CD4-positive, alpha-beta T cell treated with Interferon alpha-2 for 1 hour (primary cell): ENCODE measurements around the gene SPATA33.
A peak's percentile ranks its signal among the peaks of the same experiment; 100 is the strongest.

Experiments used
- DNase-seq, 2 donors: peaks; one replicate each; pipeline ENCODE4 v3.0.0-alpha.2; 2020 to 2022

SPATA33 gene

DNA sequence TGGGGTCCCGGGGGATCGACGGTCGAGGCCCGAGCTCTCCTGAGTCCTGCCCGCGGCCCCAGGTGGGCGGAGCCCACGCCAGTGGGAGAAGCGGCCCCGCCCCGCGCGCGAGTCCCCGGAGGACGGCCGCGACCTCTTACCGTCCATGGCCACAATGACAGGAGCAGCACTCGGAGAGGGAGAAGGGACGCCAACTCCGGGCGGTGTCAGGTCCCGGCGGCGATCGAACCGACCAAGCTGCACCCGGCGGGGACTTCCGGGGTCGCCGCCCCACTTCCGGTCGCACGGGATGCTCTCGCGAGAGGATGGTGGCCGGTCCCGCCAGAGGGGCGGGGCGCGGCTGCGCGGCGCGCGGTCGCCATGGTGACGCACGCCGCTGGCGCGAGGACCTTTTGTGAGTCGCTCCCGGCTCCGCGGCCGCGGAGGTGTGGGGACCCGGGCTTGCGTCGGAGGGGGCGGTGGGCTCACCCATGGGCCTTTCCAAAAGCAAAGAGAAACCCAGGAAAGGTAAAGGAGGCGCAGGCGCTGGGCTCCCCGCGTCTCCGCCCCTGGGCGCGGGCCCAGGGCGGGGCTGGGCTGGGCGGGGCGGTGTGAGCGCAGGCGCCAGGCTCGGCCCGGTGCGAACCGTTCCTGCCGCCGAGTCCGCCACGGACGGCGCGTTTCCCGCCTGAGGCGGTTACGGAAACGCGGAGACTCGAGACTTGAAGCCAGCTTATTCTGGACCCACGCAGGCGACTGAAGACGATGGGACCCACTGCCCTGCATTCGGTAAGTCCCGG, at the start of gene SPATA33, which contains the start of gene CHMP1A:
Gene SPATA33 (plus strand): TSS at position 395 of the 779 bp plus-strand sequence. CDS start 76 bp downstream, at position 471.
Gene CHMP1A (minus strand): TSS at position 267 of the 779 bp plus-strand sequence. CDS start 120 bp downstream, at position 147.
- peak; percentile 89 to 93 for DNase-seq

DNA sequence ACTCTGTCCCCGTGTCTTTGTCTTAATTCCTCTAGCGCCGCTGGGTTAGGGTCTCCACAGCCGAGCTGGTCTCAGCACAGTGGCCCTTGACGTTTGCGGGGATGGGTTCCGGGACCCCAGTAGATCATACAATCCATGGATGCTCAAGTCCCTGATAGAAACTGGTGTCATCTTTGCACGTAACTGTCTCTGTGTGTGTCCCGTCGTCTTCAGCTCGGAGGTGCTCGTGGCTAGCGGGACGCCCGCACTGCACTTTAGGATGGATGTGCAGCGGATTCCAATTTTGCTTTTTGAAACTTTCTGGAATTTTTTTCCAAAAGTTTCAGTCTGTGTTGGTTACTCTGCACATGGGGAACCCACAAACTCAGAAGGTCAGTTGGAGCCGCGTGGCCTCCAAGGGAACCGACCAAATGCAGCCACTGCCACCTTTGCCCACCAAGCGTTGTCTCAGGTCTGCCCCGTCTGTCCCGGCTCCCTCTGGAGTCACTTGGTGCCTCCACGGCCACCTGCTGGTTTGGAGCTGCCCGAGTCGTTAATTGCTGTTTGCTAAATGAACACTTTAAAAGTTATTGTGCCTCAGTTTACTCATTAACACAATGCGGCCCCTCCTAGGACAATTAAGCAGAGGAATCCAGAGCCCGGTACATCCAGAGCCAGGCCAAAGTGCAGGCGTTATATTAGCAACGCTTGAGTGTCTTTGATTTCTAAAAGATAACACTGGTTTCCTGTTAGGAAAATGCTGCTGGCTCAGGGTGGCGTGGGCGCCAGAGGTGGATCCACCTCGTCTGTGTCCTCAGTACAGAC, 49.5 kb upstream of the SPATA33 start:
- no peak for DNase-seq

DNA sequence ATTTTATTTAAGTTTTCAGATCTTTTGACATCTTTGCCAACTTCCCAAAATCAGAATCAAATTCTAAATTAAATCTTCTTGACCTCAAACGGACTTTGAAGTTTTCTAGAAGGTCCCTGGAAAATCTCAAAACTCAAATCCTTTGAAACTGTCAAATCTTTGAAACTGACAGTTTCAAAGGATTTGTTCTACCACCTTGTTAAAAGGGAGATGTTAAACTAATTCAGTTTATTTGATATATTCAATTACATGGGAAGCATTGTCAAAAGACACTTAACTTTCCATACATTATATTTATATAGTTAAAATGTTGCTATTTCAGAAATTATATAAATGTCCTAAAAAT, 47.6 kb upstream of the SPATA33 start:
- DNase-seq = no peak

DNA sequence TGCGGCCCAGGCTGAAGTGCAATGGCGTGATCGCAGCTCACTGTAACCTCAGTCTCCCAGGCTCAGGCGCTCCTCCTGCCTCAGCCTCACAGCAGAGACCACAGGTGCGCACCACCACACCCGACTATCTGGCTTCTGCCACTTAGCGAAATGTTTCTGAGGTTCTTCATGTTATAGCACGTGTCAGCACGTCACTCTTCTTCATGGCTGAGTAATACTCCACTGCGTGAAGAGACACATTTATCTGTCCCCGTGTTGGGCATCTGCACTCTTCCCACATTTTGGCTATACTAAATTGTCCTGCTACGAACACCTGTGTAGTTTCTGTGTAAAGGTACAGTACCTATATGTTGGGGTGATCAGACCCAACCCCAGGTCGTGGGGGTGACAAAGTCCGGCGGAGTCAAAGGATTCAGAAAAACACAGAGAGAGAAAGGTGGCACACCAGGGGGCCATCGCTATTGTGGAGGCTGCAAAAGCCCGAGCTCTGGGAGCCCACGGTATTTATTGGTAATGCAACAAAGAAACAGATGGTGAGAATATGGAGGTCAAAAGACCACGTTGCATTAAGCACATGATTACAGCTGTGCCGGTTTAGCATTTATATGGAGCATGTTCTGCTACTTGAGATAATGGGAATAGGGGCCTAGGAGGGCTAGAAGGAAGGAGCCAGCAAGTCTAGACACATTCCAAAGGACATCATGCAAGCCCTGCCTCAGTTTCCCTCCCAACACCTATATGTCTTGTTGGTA, 45.0 kb upstream of the SPATA33 start:
- no peak for DNase-seq

DNA sequence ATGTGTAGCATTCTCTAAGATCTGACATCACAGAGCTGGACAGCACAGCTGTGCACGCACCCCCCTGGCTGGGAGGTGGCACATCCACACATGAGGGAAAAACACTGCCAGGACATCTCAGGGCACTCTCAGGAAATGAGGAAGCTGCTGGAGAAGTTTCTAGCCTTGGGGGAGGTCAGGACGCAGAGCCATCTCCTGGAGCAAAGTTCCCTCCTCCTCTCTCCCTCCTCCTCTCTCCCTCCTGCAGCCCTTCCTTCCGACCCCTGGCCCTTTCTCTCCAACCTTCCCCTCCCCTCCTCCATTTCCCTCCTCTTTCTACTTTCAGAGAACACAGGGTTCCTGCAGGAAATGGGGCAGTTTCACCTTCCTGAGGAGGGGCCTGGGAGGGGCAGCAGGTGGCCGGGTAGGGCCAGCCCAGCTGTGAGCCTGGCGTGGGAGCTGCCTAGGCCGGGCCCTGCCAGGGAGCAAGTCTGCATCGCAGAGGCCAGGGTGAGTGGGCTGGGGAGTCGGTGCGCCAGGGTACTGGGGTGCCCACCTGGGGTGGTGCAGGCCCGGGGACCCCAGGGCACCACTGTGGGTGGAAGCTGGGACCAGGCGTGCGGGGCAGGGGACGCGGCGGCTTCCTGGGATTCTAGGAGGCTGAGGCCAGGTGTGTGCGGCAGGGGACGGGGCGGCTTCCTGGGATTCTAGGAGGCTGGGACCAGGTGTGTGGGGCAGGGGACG, 44.2 kb upstream of the SPATA33 start, which contains the start of gene DPEP1:
Gene DPEP1 (plus strand): TSS at position 412 of the 723 bp plus-strand sequence. CDS start 16,769 bp downstream, outside the sequence.
- no peak for DNase-seq

DNA sequence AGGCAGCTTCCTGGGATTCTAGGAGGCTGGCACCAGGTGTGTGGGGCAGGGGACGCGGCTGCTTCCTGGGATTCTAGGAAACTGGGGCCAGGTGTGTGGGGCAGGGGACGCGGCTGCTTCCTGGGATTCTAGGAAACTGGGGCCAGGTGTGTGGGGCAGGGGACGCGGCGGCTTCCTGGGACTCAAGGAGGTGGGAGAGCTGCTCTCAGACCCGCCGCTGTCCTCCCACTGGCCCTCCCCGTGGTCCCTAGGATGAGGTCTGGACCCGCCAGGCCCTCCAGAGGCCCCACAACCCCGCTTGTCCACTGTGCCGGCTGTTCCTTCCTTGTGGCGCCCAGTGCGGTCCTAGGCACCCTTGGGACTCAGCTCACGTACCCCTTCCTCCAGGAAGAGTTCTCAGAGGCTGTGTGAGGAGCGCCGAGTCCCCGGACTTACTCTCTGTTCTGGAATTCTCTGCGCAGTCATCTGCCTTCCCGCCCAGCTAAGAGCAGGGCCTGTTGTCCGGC, 43.6 kb upstream of the SPATA33 start:
- DNase-seq = no peak

DNA sequence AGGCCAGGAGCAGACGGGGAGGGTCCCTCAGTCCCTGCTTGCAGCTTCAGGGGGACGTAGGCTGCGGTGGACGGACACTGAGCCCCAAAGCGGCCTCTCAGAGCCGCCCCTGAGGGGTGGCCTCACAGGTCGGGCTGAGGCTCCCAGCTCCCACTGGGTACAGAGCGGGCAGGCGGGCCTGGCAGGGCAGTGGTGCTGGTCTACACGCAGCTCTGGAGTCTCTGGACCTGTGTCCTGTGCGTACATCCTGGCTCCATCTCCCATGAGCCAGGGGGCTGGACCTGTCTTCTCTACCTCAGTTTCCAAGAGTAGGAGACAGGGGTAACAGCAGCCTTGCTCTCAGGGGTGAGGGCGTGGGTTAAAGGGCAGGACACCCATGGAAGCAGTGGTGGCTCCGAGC, 42.5 kb upstream of the SPATA33 start:
- DNase-seq = no peak

DNA sequence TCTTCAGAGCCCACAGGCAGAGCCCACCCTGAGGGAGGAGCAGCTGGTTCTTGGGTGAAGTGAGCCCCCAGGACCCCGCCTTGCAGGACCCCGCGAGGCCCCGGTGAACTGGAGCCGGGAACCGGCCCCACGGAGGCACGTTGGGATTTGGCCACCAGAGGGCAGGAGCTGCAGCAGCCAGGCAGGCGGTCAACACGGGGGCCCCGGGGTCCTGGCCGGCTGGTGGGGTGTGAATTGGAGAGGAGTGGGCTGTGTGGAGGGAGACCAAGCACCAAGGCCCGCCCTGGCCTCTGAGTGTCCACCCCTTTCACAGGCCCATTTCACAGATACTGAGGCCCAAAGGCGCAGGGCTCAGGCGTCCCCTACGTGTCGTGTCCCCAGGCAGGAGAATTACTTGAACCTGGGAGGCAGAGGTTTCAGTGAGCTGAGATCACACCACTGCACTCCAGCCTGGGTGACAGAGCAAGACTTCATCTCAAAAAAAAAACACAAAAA, 42.0 kb upstream of the SPATA33 start:
- DNase-seq = peak in 1 of 2 donors; percentile 47

DNA sequence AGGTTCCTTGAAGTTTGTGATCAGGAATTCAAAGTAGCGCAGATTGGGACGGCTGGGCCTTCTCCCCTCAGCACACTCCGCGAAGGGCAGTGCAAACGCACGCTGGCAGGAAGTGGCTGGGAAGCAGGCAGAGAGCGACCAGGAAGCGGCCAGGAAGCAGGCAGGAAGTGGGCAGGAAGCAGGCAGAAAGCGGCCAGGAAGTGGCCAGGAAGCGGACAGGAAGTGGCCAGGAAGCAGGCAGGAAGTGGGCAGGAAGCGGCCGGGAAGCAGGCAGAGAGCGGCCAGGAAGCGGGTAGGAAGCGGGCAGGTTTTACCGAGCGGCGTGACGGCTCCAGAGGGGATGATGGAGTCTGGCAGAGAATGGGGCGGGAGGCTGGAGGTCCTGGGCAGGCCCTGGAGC, 41.0 kb upstream of the SPATA33 start:
- DNase-seq = peak; percentile 13 to 55

DNA sequence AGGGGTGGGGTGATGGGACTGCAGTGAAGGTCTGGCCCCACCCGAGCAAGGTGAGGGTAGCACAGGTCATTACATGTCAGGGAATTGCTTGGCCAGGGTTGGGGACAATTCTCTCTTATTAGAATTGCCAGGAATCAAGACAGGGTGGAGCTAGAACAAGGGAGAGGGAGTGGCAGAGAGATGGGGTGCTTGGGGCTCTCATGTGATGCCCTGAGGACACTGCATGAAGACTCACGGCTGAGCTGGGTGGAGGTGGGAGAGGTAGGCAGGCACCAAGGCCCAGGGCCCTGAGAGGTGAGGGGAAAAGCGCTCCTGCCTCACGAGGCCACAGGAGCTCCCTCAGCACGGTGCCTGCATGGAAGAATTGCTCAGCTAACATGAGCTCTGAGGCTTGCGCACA, 40.6 kb upstream of the SPATA33 start:
- DNase-seq = no peak

DNA sequence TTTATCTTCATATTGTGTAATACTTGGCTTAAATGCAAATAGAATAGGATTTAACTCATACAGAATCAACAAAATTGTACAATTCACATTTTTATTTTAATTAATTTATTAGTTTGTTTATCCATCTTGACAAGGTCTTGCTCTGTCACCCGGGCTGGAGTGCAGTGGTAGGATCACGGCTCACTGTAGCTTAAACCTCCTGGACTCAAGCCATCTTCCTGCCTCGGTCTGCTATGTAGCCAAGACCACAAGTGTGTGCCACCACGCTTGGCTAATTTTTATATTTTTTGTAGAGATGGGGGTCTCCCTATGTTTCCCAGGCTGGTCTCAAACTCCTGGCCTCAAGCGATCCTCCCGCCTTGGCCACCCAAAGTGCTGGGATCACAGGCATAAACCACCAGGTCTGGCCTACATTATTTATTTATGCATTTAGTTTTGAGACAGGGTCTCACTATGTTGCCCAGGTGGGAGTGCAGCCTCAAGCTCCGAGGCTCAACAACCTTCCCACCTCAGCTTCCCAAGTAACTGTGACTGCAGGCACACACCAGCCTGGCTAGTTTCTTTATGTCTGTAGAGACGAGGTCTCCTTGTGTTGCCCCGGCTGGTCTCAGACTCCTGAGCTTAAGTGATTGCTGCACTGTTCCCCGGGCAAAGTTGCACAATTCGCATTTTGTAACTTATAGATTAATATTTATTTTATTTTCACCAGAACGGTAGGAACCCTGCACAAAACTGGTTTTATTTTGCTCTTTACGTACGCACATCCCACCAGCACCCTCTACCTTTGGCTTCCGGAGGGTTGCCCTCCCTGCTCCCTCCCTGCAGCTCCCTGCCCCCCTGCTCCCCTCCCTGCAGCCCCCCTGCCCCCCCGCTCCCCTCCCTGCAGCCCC, 39.3 kb upstream of the SPATA33 start:
- DNase-seq = no peak

DNA sequence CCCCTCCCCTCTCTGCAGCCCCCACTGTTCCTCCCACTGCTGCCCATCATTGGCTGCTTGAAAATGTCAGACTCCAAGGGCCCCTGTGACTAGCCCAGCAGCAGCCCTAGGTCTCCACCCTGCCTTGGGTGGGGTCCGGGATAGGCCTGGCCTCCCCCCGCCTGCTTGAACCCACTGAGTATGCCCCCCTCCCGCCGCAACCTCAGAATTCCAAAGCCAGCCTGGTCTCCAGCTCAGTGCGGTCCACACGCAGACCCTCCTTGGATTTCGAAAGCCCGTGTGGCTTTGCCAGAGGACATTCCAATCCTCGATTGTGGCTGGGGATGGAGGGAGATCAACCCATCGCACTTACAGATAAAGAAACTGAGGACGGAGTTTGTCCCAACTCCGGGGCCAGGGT, 37.8 kb upstream of the SPATA33 start:
- DNase-seq = no peak

DNA sequence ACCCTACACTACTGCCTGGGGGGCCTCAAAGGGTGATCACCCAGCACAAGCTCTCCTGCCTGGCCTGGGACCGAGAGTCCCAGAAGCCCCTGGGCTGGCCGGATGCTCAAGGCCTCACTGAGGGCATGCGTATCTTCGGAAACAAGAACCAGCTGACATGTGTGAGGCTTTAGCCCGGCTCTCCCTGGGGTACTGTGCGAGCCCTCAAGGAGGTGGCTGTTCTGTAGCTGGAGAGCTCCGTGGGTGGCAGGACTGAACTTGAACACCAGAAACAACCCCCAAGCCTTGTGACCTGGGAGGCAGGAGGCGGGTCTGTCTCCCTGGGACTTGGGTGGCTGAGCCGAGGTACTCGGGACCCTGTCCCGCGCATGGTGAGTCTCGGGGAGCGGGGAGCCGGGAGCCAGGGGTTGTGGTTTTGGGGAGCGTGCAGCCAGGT, 37.2 kb upstream of the SPATA33 start:
- DNase-seq = no peak

DNA sequence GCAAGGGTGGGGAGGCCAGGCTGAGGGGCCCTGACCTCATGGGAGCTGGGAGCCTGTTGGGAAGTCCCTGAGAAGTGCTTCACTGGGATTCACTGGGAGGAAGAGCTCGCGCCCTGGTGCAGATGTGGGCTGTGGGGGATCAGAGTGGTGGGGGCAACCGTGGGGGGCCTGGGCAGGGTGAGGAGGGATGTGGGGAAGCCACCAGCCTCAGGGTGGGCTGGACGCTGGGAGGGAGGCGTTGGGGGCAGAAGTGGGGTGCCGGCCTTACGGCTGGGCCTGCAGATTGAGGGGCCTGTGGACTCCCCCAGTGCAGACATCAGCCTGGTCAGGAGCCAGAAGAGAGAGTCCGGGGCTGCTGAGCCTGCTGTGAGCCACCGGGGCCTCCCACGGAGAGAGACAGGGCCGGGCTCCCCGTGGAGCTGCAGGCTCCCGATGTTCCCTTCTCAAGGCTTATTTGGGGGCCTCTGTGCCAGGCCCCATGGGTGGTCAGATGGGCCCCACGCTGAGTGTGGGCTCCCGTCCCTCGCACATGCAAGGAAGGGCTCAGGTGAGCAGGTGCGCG, 36.4 kb upstream of the SPATA33 start:
- no peak for DNase-seq

DNA sequence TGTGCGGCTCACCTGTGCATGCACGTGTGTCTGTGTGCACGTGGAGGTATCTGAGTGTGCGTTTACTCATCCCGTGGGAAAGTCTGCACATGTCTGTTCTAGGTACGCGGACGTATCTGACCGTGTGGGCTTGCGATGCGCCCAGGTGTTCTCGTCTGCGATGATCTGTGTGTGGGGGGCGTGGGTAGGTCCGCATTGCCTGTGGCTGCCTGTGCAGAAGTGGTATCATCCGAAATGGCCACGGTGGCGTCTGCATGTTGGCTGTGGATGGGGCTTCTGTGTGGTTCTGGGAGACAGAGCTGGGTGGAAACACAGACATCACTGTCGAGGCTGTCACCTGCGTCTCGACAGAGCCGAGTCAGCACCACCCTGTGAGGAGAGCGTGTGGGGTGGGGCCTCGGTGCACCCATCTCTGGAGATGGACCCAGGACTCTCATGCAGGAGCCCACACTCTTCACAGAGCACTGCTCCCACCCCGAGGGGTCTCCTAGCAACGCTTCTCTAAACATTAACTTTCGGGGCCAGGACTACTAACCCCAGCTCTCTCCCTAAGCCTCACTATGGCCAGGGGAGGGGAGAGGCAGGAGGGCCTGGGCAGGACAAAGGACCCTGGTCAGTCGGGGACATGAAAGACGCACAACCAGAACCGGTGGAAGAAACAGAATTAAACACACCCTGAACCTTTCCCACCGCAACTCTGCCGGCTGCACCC, 35.8 kb upstream of the SPATA33 start:
- no peak for DNase-seq

DNA sequence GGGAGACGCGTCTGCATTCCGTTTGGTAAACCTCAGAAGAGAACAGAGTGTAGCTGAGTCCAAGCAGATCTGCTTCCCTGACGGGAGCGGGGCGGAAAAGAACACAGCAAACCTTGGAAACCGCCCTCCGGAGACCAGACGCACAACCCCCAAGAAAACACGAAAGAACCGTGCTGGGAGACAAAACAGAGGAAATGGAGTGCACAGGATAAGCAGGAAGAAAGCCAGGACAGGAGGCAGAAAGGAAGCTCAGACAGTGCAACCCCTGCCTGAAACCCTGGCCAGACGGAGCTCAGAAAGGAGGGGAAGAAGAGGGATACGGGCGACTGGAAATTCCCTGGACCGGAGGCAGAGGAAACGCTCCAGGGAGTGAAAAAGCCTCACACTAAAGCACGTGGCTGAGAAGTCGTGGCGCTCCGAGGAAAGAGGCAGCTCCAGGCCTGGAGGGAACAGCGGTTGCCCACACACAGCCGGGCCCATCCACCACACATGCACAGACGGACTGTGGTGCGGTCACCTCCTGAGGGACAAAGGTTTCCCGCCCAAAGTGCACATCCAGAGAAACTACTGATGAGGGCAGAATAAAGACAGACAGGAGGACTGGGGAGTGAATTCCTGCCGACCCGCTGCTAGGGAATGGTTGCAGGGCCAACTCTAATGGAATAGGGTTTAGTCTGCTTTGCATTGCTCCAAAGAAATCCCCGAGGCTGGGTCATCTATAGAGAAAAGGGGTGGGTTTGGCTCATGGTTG, 34.0 kb upstream of the SPATA33 start:
- DNase-seq = no peak

DNA sequence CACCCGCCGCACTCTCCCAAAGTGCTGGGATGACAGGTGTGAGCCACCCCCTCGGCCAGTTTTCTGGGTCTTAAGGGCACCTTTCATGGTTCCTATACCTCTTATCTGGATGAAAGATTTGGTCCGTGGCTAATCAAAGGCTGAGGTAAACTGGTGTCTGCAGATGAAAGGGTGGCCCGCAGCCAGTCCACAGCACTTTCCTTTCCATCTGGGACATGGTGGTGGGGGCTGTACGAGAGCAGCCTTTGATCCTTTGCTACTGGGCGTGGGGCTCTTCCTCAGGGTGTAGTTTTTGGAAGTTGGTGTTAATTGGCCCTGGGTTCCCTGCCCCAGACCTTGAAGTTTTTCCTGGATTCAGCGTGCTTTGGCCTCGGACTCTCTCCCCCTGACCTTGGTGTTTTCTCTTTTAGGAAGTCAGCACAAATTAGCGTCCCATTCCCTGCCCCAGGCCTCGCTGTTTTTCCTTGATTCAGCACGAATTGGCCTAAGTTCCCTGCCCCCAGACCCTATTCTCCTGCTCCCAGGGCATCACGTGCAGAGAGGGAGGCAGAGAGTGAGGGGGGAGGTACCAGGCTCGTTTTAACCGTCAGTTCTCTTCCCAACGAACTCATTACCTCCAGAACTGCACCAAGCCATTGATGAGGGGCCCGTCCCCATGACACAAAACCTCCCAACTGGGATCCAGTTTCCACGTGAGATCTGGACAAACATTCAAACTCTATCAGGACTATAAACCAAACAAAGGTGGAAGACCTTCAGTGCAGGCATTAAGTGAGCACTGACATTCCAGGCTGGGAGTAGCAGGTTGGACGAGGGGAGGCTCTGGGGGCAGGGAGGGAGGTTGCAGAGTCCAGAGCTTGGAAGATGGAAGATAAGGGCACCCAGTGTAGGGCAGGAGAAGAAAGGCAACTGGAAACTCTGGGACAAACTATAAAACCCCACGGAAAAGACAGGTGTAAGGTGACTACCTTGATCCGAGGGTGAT, 32.6 kb upstream of the SPATA33 start:
- DNase-seq = no peak
